GM12873 (cell line): ENCODE measurements around the gene CCDC178.

Experiments
- CTCF ChIP-seq: IDR thresholded peaks from 2 replicates; pipeline ENCODE4 v1.5.1; 2012; ENCODE audit warnings: low read depth, mild to moderate bottlenecking, moderate library complexity, low read length, control low read depth; ENCODE audit not compliant: insufficient read depth; ENCODE audit errors: missing control alignments

Gene CCDC178

GRCh38 chr18:32910694-32911296, 529.7 kb downstream of the CCDC178 start:
- TF ChIP-seq CTCF = no peak

- TF ChIP-seq CTCF = no peak
These were observed 530.5 kb downstream of the CCDC178 start for GRCh38 chr18:32909798-32910561.

GRCh38 chr18:32908424-32908805, 532.1 kb downstream of the CCDC178 start:
- TF ChIP-seq CTCF = no peak

- no peak for TF ChIP-seq CTCF
These were observed 532.7 kb downstream of the CCDC178 start for GRCh38 chr18:32907648-32908423.

- no peak for TF ChIP-seq CTCF
These were observed 533.3 kb downstream of the CCDC178 start for GRCh38 chr18:32907311-32907585.

GRCh38 chr18:32906506-32907310, 533.8 kb downstream of the CCDC178 start:
- no peak for TF ChIP-seq CTCF

- no peak for TF ChIP-seq CTCF
These were observed 534.9 kb downstream of the CCDC178 start for GRCh38 chr18:32905651-32906050.
